Measurements from ENCODE around the gene PARD3B. TPM values are rescaled to one million over a fixed set of nuclear protein-coding genes. Genes with fewer than 3 reads are reported as not detected.

Gene PARD3B
- total RNA-seq, 1 donor = 53.1 TPM

- no peak for DNase-seq (ENCODE audit: low read depth)
- TF ChIP-seq CTCF (IDR thresholded peaks at IDR 0.05; ENCODE audit: insufficient read depth, low read depth, low read length) = no peak
- H3K4me3 ChIP-seq (ENCODE audit: low read depth, low read length) = no peak overlapping the region
Measured at GRCh38 chr2:205030695-205031094, 485.4 kb downstream of the PARD3B start.

- no peak for TF ChIP-seq CTCF (IDR thresholded peaks at IDR 0.05; ENCODE audit: insufficient read depth, low read depth, low read length)
- H3K4me3 ChIP-seq (ENCODE audit: low read depth, low read length) = no peak overlapping the region
- DNase-seq (ENCODE audit: low read depth) = no peak
Measured at GRCh38 chr2:205032093-205032551, 486.8 kb downstream of the PARD3B start.

- no peak for DNase-seq (ENCODE audit: low read depth)
- H3K4me3 ChIP-seq (ENCODE audit: low read depth, low read length) = no peak overlapping the region
- TF ChIP-seq CTCF (IDR thresholded peaks at IDR 0.05; ENCODE audit: insufficient read depth, low read depth, low read length) = no peak
Measured at GRCh38 chr2:205033431-205033830, 488.2 kb downstream of the PARD3B start.

- no peak for TF ChIP-seq CTCF (IDR thresholded peaks at IDR 0.05; ENCODE audit: insufficient read depth, low read depth, low read length)
- DNase-seq (ENCODE audit: low read depth) = peak; percentile 34
- no peak overlapping the region for H3K4me3 ChIP-seq (ENCODE audit: low read depth, low read length)
Measured at GRCh38 chr2:205034034-205034433, 488.8 kb downstream of the PARD3B start.

- no peak for TF ChIP-seq CTCF (IDR thresholded peaks at IDR 0.05; ENCODE audit: insufficient read depth, low read depth, low read length)
- no peak for DNase-seq (ENCODE audit: low read depth)
Measured at GRCh38 chr2:205040323-205040722, 495.0 kb downstream of the PARD3B start.

GRCh38 chr2:205041472-205042130 is 496.3 kb downstream of the PARD3B start:
- DNase-seq (ENCODE audit: low read depth) = no peak
- no peak overlapping the region for H3K4me3 ChIP-seq (ENCODE audit: low read depth, low read length)
- TF ChIP-seq CTCF (IDR thresholded peaks at IDR 0.05; ENCODE audit: insufficient read depth, low read depth, low read length) = no peak

More at GRCh38 chr2:205040323-205040722, 495.0 kb downstream of the PARD3B start:
- no peak overlapping the region for H3K4me3 ChIP-seq (ENCODE audit: low read depth, low read length)

GRCh38 chr2:205043285-205043684 is 498.0 kb downstream of the PARD3B start:
- no peak for DNase-seq (ENCODE audit: low read depth)
- H3K4me3 ChIP-seq (ENCODE audit: low read depth, low read length) = no peak overlapping the region
- TF ChIP-seq CTCF (IDR thresholded peaks at IDR 0.05; ENCODE audit: insufficient read depth, low read depth, low read length) = no peak
